Measurements from ENCODE around the gene MMP11.

MMP11 gene

GRCh38 chr22:23823331-23823791 lies 50.7 kb downstream of the MMP11 start:
- Mint-ChIP-seq H3K27ac (peak overlapping the region; percentile 69), H3K4me1 (peaks cover 62% of the 10 kb centered on the region), H3K4me3 (no peak overlapping the region)

GRCh38 chr22:23824476-23825245 lies 52.0 kb downstream of the MMP11 start:
- ATAC-seq: no peak
- peaks cover 83% of the 10 kb centered on the region for H3K36me3 Mint-ChIP-seq
- no peak overlapping the region for H3K4me3 Mint-ChIP-seq
- H3K27me3 Mint-ChIP-seq: no peaks in the 10 kb centered on the region
- peak overlapping the region; percentile 35 for H3K27ac Mint-ChIP-seq
- no peaks in the 10 kb centered on the region for H3K9me3 Mint-ChIP-seq
- peaks cover 64% of the 10 kb centered on the region for H3K4me1 Mint-ChIP-seq

More at GRCh38 chr22:23823331-23823791, 50.7 kb downstream of the MMP11 start:
- no peak for ATAC-seq
- no peaks in the 10 kb centered on the region for H3K27me3 Mint-ChIP-seq
- H3K36me3 Mint-ChIP-seq: peaks cover 85% of the 10 kb centered on the region
- H3K9me3 Mint-ChIP-seq: no peaks in the 10 kb centered on the region

- Mint-ChIP-seq H3K4me3 (no peak overlapping the region), H3K36me3 (peaks cover 83% of the 10 kb centered on the region), H3K27me3 (no peaks in the 10 kb centered on the region), H3K4me1 (peaks cover 64% of the 10 kb centered on the region), H3K9me3 (no peaks in the 10 kb centered on the region), H3K27ac (peak overlapping the region; percentile 77)
- no peak for ATAC-seq
Observed at GRCh38 chr22:23825246-23825905, 52.7 kb downstream of the MMP11 start.

GRCh38 chr22:23826510-23827350 lies 54.1 kb downstream of the MMP11 start:
- no peak overlapping the region for H3K4me3 Mint-ChIP-seq
- no peaks in the 10 kb centered on the region for H3K9me3 Mint-ChIP-seq
- H3K36me3 Mint-ChIP-seq: peaks cover 80% of the 10 kb centered on the region
- peaks cover 56% of the 10 kb centered on the region for H3K4me1 Mint-ChIP-seq
- H3K27ac Mint-ChIP-seq: peak overlapping the region; percentile 77
- no peaks in the 10 kb centered on the region for H3K27me3 Mint-ChIP-seq
- no peak for ATAC-seq

- no peak for ATAC-seq
- Mint-ChIP-seq H3K27ac (no peak overlapping the region), H3K27me3 (no peaks in the 10 kb centered on the region), H3K36me3 (peaks cover 79% of the 10 kb centered on the region), H3K4me3 (no peak overlapping the region), H3K4me1 (peaks cover 59% of the 10 kb centered on the region), H3K9me3 (no peaks in the 10 kb centered on the region)
Observed at GRCh38 chr22:23827351-23827995, 54.8 kb downstream of the MMP11 start.

- Mint-ChIP-seq H3K27ac (peak overlapping the region; percentile 30), H3K9me3 (no peaks in the 10 kb centered on the region), H3K27me3 (no peaks in the 10 kb centered on the region), H3K4me1 (peaks cover 45% of the 10 kb centered on the region), H3K36me3 (peaks cover 64% of the 10 kb centered on the region), H3K4me3 (no peak overlapping the region)
- no peak for ATAC-seq
Observed at GRCh38 chr22:23828800-23829680, 56.4 kb downstream of the MMP11 start.

- H3K27ac Mint-ChIP-seq: no peak overlapping the region
- H3K4me1 Mint-ChIP-seq: peaks cover 46% of the 10 kb centered on the region
- H3K9me3 Mint-ChIP-seq: no peaks in the 10 kb centered on the region
- H3K36me3 Mint-ChIP-seq: peaks cover 55% of the 10 kb centered on the region
- ATAC-seq: no peak
- no peak overlapping the region for H3K4me3 Mint-ChIP-seq
- no peaks in the 10 kb centered on the region for H3K27me3 Mint-ChIP-seq
Observed at GRCh38 chr22:23829845-23830372, 57.3 kb downstream of the MMP11 start.

- peaks cover 51% of the 10 kb centered on the region for H3K4me1 Mint-ChIP-seq
- H3K4me3 Mint-ChIP-seq: no peak overlapping the region
- H3K27ac Mint-ChIP-seq: no peak overlapping the region
- no peaks in the 10 kb centered on the region for H3K27me3 Mint-ChIP-seq
- H3K9me3 Mint-ChIP-seq: no peaks in the 10 kb centered on the region
- no peak for ATAC-seq
- peaks cover 48% of the 10 kb centered on the region for H3K36me3 Mint-ChIP-seq
Observed at GRCh38 chr22:23831261-23831660, 58.6 kb downstream of the MMP11 start.

GRCh38 chr22:23831781-23832180 lies 59.1 kb downstream of the MMP11 start:
- H3K4me3 Mint-ChIP-seq: no peak overlapping the region
- ATAC-seq: no peak
- H3K9me3 Mint-ChIP-seq: no peaks in the 10 kb centered on the region
- H3K27me3 Mint-ChIP-seq: no peaks in the 10 kb centered on the region
- H3K36me3 Mint-ChIP-seq: peaks cover 45% of the 10 kb centered on the region
- peaks cover 56% of the 10 kb centered on the region for H3K4me1 Mint-ChIP-seq
- H3K27ac Mint-ChIP-seq: no peak overlapping the region

- Mint-ChIP-seq H3K4me3 (no peak overlapping the region), H3K4me1 (peaks cover 60% of the 10 kb centered on the region), H3K36me3 (peaks cover 40% of the 10 kb centered on the region), H3K9me3 (no peaks in the 10 kb centered on the region), H3K27ac (no peak overlapping the region), H3K27me3 (no peaks in the 10 kb centered on the region)
- ATAC-seq: no peak
Observed at GRCh38 chr22:23832226-23833016, 59.8 kb downstream of the MMP11 start.

- Mint-ChIP-seq H3K36me3 (peaks cover 38% of the 10 kb centered on the region), H3K4me1 (peaks cover 64% of the 10 kb centered on the region), H3K9me3 (no peaks in the 10 kb centered on the region), H3K27ac (no peak overlapping the region), H3K4me3 (no peak overlapping the region), H3K27me3 (no peaks in the 10 kb centered on the region)
- ATAC-seq: no peak
Observed at GRCh38 chr22:23833017-23833751, 60.5 kb downstream of the MMP11 start.
